Urinary bladder (tissue), 4 donors: Measurements from ENCODE around the gene DNAJC13. TPM values are rescaled to one million over a fixed set of nuclear protein-coding genes. Genes with fewer than 3 reads are reported as not detected.

ENCODE experiments used
- DNase-seq: peaks from one replicate; pipeline ENCODE4 v3.0.0-alpha.2; 2015; ENCODE audit errors: extremely low spot score
- H3K27ac ChIP-seq: one replicate; pipeline ENCODE4 v1.5.1; 2013; ENCODE audit warnings: low read depth, mild to moderate bottlenecking, moderate library complexity
- H3K36me3 ChIP-seq: one replicate; pipeline ENCODE4 v1.6.1; 2013; ENCODE audit warnings: mild to moderate bottlenecking, moderate library complexity; ENCODE audit not compliant: insufficient read depth
- H3K4me1 ChIP-seq: one replicate; pipeline ENCODE4 v1.6.1; 2013; ENCODE audit warnings: mild to moderate bottlenecking, moderate library complexity; ENCODE audit not compliant: insufficient read depth
- H3K4me3 ChIP-seq: one replicate; pipeline ENCODE4 v1.5.1; 2013; ENCODE audit warnings: low read depth, low read length
- WGBS: extraction: QIAGEN DNeasy Blood & Tissue Kit; methylation state at CpG from one replicate; pipeline ENCODE4 v1.1.7; 2013; 5-methylcytosine and 5-hydroxymethylcytosine counted together
- polyA plus RNA-seq: library from polyadenylated mRNA; stranded (reverse); fragments of 200-250 nt; gene quantifications from one replicate; pipeline ENCODE4 v1.2.3, GENCODE V29; 2013
- total RNA-seq: library from RNA; depleted of rRNA; stranded (reverse); fragments of >200 nt; gene quantifications from one replicate; pipeline ENCODE4 v1.2.3, GENCODE V29; 2014
- donor health status: healthy with polysubstance abuse.
- donor health status: healthy.

Gene DNAJC13
- total and polyA plus RNA-seq, 2 donors, result 17.3 to 111 TPM

DNA sequence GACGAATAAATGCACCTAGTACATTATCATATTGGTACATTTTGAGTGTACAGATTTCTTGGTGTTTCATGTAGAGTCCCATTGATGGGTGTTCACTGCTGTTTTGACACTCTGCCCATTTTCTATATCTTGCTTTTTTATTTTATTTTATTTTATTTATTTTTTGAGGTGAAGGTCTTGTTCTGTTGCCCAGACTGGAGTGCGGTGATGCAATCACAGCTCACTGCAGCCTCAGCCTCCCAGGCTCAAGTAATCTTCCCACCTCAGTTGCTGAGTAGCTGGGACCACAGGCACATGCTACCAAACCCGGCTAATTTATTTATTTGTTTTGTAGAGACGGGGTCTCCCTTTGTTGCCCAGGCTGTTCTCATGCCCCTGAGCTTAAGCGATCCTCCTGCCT is 44.2 kb downstream of the DNAJC13 start:
- no peak for DNase-seq
- Histone ChIP-seq H3K4me1 (no peaks in the 10 kb centered on the region), H3K4me3 (no peak overlapping the region), H3K36me3 (peaks cover 2% of the 10 kb centered on the region), H3K27ac (no peak overlapping the region)
- 95% methylated on average over 5 of the region's 5 CpGs for WGBS

DNA sequence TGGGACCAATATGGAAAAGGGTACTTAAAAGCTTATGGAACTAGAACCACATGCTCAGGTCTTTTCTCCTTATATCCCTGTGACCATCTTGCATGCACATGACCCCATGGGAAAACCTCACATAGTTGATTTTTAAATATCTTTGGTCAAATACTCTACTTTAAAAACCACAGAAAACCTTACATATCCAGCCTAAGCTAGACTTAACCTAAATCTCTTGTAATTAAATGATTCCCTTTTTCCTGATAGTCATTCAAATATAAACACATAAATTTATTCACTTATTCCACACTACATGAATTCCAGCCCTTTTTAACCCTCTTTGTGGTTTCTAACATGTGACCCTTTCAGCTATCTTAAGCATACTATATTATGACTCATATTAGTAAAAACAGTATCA is 46.8 kb downstream of the DNAJC13 start:
- no peak overlapping the region for H3K27ac ChIP-seq
- H3K4me3 ChIP-seq, result no peak overlapping the region
- no peaks in the 10 kb centered on the region for H3K4me1 ChIP-seq
- no peak for DNase-seq
- H3K36me3 ChIP-seq, result no peaks in the 10 kb centered on the region

DNA sequence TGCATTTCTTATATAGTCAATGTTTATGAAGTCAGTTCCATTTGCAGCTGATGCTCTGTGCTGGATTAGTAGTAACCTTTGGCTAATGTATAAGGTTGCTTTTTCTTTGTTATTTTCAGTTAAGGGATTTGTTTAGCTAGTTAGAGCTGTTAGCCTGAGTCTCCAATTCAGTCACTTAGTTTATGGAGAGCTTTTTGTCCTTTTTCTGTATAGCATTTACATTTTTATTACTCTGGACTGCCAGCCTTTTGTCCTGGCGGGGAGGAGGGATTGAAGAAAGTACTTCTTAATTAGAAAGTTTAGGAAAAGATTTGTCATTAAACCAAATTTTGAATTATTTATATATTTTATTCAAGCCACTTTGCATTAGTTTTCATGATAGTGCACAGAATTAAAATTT is 52.0 kb downstream of the DNAJC13 start:
- H3K36me3 ChIP-seq, result no peaks in the 10 kb centered on the region
- no peak overlapping the region for H3K27ac ChIP-seq
- no peaks in the 10 kb centered on the region for H3K4me1 ChIP-seq
- no peak for DNase-seq
- WGBS, result 99% methylated on average over 1 of the region's 1 CpG
- no peak overlapping the region for H3K4me3 ChIP-seq

DNA sequence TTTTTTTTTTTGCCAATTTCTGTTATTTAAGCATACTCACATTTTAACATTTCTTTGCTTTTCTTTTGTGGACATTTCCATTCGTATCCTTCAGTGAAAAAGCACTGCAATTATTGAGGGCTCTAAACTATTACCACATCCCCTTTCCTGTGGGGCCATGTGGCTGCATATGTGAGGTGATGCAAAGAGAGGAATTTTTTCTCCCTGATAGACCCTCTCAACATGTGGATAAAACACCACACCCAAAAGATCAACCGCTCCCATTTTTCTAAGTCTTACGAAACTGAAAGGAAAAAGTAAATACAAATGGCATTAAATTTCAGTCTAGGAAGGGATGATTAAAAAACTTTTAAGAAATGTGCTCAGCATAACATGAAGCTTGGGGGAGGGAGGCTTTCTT is 68.8 kb downstream of the DNAJC13 start:
- WGBS, result 78% methylated on average over 3 of the region's 3 CpGs
- no peak for DNase-seq
- Histone ChIP-seq H3K4me3 (no peak overlapping the region), H3K36me3 (no peaks in the 10 kb centered on the region), H3K4me1 (no peaks in the 10 kb centered on the region), H3K27ac (no peak overlapping the region)

DNA sequence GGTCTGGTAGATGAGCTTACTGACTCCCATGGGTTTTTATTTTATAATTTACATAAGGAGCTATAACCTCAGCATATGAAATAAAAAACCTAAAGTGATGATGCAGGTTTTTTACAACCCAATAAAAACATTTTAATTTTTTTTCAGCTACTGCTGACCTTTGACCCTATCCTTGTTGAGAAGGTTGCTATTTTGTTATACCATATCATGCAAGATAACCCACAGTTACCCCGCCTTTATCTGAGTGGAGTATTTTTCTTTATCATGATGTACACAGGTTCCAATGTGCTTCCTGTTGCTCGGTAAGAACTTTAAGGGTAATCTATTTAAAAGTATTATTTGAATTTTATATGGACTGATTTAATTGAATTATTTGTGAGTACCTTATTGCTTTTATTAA is 70.8 kb downstream of the DNAJC13 start:
- 78% methylated on average over 2 of the region's 2 CpGs for WGBS
- no peak overlapping the region for H3K27ac ChIP-seq
- peaks cover 6% of the 10 kb centered on the region for H3K36me3 ChIP-seq
- no peak for DNase-seq
- H3K4me1 ChIP-seq, result no peaks in the 10 kb centered on the region
- H3K4me3 ChIP-seq, result no peak overlapping the region

DNA sequence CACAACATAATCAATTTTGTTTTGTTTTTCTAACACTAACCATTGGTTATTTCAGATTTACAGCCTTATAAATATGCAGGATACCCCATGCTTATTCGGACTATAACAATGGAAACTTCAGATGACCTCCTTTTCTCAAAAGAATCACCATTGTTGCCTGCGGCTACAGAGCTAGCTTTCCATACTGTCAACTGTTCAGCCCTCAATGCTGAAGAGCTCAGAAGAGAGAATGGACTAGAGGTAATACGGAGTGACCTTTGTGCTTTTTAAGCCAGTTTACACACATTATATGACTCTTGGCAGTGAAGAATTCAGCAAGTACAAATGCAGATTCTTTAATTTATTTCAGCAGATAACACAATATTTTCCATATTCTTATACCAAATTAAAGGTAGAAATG is 81.8 kb downstream of the DNAJC13 start:
- WGBS, result 96% methylated on average over 3 of the region's 3 CpGs
- no peak for DNase-seq
- no peaks in the 10 kb centered on the region for H3K4me1 ChIP-seq
- no peak overlapping the region for H3K27ac ChIP-seq
- H3K36me3 ChIP-seq, result peaks cover 4% of the 10 kb centered on the region
- no peak overlapping the region for H3K4me3 ChIP-seq

DNA sequence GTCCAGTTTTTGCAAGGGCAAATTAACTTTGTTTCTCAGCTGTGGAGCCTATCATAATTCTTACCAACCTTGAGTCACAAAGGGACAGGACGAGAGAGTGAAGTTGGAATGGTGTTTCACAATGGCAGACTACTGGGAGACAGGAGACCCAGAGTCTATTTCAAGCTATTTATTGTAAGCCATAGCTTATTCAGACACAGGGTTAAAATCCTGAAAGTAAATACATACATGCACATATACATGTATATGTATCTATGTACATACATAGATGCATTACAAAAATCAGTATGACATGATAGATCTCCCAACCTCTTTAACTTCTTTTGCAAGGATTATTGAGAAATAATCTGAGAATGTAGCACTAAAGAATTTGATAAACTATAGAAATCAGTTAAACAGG is 86.3 kb downstream of the DNAJC13 start:
- Histone ChIP-seq H3K4me1 (no peaks in the 10 kb centered on the region), H3K4me3 (no peak overlapping the region), H3K36me3 (peaks cover 2% of the 10 kb centered on the region), H3K27ac (no peak overlapping the region)
- no peak for DNase-seq
- WGBS, result 92% methylated on average over 1 of the region's 1 CpG

DNA sequence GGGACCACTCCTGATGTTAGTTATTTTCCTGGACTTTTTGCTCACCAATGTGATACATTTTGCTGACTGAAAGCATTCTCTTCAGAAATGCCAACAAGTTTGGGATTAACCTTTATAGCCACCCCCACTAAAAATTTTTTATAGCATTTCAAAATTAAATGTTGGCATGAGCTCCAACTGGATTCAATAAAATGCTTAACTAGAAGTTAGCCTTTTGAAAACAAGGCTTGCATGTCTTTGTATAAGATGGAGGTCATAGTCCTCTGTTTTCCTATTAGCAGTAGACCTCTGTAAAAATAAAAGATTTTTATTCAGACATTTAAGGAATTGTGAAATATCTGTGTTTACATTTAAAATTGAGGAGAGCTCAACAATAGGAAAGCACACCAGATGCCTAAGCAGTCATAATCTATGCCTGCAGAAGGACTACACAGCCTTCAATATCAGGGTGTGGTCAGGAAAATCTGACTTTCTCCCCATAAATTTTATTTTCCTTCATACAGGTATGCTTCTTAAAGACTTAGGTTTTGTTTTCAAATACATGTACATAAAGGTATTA is 87.2 kb downstream of the DNAJC13 start:
- Histone ChIP-seq H3K36me3 (peaks cover 2% of the 10 kb centered on the region), H3K4me3 (no peak overlapping the region), H3K27ac (no peak overlapping the region), H3K4me1 (no peaks in the 10 kb centered on the region)
- no peak for DNase-seq

DNA sequence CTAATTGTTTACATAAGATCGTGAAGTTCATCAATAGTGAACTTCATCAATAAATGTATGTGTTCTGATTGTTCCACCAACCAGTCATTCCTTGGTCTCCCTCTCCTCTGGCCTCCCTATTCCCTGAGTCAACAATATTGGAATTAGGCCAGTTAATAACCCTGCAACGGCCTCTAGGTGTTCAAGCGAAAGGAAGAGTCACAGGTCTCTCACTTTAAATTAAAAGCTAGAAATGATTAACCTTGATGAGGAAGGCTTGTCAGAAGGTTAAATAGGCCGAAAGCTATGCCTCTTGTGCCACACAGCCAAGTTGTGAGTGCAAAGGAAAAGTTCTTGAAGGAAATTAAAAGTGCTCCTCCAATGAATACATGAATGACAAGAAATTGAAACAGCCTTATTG is 90.4 kb downstream of the DNAJC13 start:
- DNase-seq, result no peak
- WGBS, result 93% methylated on average over 4 of the region's 4 CpGs
- no peaks in the 10 kb centered on the region for H3K4me1 ChIP-seq
- no peak overlapping the region for H3K27ac ChIP-seq
- H3K36me3 ChIP-seq, result peaks cover 2% of the 10 kb centered on the region
- no peak overlapping the region for H3K4me3 ChIP-seq

DNA sequence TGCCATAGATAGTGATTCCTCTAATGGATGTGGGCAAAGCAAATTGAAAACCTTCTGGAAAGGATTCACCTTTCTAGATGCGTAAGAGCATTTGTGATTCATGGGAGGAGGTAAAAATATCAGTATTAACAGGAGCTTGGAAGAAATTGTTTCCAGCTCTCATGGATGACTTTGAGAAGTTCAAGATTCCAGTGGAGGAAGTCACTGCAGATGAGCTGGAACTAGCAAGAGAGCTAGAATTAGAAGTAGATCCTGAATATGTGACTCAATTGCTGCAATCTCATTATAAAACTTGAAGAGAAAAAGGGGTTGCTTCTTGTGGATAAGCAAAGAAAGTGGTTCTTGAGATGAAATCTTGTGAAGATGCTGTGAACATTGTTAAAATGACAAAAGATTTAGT is 91.8 kb downstream of the DNAJC13 start:
- no peaks in the 10 kb centered on the region for H3K36me3 ChIP-seq
- no peaks in the 10 kb centered on the region for H3K4me1 ChIP-seq
- no peak for DNase-seq
- H3K27ac ChIP-seq, result no peak overlapping the region
- H3K4me3 ChIP-seq, result no peak overlapping the region
- WGBS, result 97% methylated on average over 1 of the region's 1 CpG

DNA sequence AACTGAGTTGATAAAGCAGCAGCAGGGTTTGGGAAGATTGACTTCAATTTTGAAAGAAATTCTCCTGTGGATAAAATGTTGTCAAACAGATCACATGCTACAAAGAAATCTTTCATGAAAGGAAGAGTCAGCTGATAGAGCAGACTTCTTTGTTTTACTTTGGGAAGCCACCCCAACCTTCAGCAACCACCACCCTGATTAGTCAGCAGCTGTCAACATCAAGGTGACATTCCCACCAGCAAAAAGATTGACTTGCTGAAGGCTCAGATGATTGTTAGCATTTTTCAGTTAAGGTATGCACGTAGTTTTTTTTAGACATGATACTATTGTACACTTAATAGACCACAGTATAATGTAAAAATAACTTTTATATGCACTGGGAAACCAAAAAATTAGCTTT is 92.2 kb downstream of the DNAJC13 start:
- Histone ChIP-seq H3K4me3 (no peak overlapping the region), H3K27ac (no peak overlapping the region), H3K4me1 (no peaks in the 10 kb centered on the region), H3K36me3 (no peaks in the 10 kb centered on the region)
- 89% methylated on average over 1 of the region's 1 CpG for WGBS
- no peak for DNase-seq

DNA sequence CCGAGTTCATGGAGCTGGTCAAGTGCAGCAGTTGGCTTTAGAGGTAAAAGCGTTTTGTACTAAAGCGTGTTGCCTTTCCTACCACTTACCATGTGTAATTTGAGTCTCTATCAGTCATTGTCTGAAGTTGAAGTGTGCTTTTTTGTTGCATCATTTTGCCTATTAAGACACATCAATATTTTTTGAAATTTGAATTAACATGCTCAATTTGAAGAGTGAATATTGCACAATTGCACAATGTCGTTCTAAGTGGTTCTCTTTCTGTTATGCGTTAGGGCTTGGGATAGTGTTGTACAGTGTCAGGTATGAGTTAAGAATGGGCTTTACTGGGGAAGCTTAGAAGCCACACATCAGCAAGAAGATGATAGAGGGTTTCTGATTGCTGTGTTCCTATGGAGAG is 95.8 kb downstream of the DNAJC13 start:
- 96% methylated on average over 5 of the region's 5 CpGs for WGBS
- peaks cover 3% of the 10 kb centered on the region for H3K36me3 ChIP-seq
- H3K4me1 ChIP-seq, result no peaks in the 10 kb centered on the region
- no peak for DNase-seq
- no peak overlapping the region for H3K4me3 ChIP-seq
- H3K27ac ChIP-seq, result no peak overlapping the region

DNA sequence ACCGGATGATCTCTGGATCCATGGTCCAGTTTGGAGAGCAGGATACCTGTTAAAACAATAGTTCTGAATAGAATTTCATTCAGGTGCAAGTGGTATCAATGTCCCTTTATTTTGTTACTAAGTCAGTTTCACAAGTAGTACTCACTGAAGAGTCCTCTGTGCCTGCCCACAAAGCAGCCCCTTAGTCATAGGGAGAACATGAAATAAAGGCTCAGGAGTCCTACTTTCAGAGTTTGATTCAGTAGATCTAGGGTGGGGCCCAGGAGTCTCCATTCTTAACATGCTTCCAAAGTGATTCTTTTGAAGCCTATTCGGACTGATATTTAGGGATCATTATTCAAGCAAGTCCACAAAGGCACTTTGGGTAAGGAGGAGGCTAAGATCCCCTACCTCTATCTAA is 100.0 kb downstream of the DNAJC13 start:
- Histone ChIP-seq H3K4me1 (no peaks in the 10 kb centered on the region), H3K4me3 (no peak overlapping the region), H3K27ac (no peak overlapping the region), H3K36me3 (peaks cover 3% of the 10 kb centered on the region)
- WGBS, result 94% methylated on average over 2 of the region's 2 CpGs
- DNase-seq, result no peak

DNA sequence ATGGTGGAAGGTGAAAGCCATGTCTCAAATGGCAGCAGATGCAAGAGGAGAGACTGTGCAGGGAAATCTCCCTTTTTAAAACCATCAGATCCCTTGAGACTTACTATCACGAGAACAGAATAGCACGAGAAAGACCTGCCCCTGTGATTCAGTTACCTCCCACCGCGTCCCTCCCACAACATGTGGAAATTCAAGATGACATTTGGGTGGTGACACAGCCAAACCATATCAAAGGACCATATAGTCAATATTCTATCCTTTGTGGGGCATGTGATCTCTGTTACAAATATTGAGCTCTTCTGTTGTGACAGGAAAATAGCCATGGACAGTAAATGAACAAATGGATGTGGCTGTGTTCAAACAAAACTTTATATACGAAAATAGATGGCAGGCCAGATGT is 102.6 kb downstream of the DNAJC13 start:
- peaks cover 8% of the 10 kb centered on the region for H3K36me3 ChIP-seq
- no peak for DNase-seq
- no peak overlapping the region for H3K27ac ChIP-seq
- no peaks in the 10 kb centered on the region for H3K4me1 ChIP-seq
- 94% methylated on average over 5 of the region's 5 CpGs for WGBS
- no peak overlapping the region for H3K4me3 ChIP-seq

DNA sequence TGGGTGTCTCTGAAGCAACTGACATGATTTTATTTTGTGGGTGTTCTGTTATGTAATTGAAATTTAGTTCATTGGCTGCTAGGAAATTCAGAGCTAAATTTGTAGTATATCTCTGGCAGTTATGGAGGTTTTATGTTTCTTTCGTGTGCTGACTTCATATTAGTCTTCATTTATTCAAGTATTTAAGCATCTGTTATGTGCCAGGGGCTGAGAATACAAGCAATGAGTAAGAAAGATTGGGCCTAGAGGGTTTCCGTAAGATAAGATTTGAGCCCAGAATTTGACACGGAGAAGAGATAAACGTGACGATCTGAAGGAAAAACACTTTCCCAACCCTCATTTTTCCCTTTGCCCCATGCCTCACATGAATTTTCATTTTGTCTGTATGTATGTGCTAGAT is 104.6 kb downstream of the DNAJC13 start:
- H3K4me3 ChIP-seq, result no peak overlapping the region
- DNase-seq, result no peak
- H3K36me3 ChIP-seq, result peaks cover 7% of the 10 kb centered on the region
- 74% methylated on average over 5 of the region's 5 CpGs for WGBS
- no peaks in the 10 kb centered on the region for H3K4me1 ChIP-seq
- no peak overlapping the region for H3K27ac ChIP-seq
